GM12865 (cell line): ENCODE results near the gene MB21D2.

Experiments
- DNase-seq: peaks from one replicate; pipeline ENCODE4 v3.0.0; 2010; ENCODE audit warnings: low read depth
- H3K4me3 ChIP-seq: 2 replicates; pipeline ENCODE4 v1.5.1; 2011; ENCODE audit warnings: mild to moderate bottlenecking, low read depth, low read length, control low read depth
- TF ChIP-seq, protein P1 (sequence below): IDR thresholded peaks from 2 replicates; pipeline ENCODE4 v1.5.1; 2011; ENCODE audit warnings: low read length, control low read depth, low read depth, inconsistent platforms; ENCODE audit not compliant: insufficient read depth; ENCODE audit errors: missing control alignments

Gene MB21D2

DNA sequence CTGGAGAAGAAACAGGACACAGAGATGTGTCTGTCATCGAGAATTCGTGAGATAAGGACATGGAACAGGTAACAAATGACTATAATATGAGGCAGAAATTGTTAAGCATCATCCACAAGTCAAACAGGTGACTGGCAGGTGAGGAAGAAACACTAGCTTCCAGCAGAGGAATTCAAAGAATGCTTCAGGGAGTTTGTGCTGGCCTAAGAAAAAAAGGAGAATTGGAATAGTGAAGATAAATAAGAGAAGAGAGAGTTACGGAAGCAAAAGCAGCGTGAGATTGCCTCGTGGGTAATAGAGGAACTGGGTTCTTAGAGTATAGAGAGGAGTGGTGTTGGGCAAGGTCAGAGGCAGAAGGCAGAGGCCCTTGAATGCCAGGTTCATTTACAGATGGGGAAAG is 167.5 kb downstream of the MB21D2 start:
- H3K4me3 ChIP-seq = no peak overlapping the region
- TF ChIP-seq, protein P1, sequence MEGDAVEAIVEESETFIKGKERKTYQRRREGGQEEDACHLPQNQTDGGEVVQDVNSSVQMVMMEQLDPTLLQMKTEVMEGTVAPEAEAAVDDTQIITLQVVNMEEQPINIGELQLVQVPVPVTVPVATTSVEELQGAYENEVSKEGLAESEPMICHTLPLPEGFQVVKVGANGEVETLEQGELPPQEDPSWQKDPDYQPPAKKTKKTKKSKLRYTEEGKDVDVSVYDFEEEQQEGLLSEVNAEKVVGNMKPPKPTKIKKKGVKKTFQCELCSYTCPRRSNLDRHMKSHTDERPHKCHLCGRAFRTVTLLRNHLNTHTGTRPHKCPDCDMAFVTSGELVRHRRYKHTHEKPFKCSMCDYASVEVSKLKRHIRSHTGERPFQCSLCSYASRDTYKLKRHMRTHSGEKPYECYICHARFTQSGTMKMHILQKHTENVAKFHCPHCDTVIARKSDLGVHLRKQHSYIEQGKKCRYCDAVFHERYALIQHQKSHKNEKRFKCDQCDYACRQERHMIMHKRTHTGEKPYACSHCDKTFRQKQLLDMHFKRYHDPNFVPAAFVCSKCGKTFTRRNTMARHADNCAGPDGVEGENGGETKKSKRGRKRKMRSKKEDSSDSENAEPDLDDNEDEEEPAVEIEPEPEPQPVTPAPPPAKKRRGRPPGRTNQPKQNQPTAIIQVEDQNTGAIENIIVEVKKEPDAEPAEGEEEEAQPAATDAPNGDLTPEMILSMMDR = no peak
- no peak for DNase-seq

DNA sequence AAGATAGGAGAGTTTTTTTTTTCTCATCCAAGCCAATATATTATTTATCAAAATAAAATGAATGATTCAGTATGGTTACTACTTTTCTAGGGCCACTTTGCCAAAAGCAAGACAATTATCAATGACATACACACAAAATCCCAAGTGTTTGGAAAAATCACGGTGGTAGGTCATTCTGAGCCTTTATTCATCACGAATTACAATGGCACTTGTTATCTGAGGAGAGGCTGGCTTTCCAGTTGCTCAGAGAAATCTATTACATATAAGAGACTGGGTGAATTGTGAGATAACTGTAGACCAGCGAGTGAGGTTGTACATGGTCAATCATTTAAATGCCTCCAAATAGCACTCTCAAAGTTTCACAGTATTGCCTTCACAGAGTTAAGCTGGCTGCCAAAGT is 169.9 kb downstream of the MB21D2 start:
- no peak overlapping the region for H3K4me3 ChIP-seq
- TF ChIP-seq, protein P1 = no peak
- no peak for DNase-seq

DNA sequence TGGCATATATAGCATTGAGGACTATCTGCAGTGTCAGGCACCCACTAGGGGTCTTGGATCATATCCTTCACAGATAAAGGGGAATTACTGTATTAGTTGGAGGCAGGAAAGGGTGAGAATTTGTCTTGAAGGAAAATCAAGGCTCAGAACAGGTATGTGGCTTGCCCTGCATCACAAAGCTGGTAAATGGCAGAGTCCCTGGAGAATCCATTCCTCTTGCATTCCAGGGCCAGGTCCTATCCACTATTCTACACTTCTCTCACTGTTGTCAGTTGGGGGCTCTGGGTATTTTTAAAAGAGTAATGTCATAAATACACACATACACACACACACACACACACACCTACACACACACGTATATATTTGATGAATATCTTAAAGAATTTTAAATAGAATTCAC is 170.5 kb downstream of the MB21D2 start:
- no peak overlapping the region for H3K4me3 ChIP-seq
- TF ChIP-seq, protein P1 = no peak
- DNase-seq = no peak
